Loucy (cell line): ENCODE measurements around the gene TBKBP1.

Experiments used
- H2AFZ ChIP-seq: fragments of 200-600 bp; sonication (generic); 2 replicates; pipeline ENCODE4 v1.6.0; 2016; ENCODE audit warnings: antibody characterized with exemption, mild to moderate bottlenecking, low read length, moderate library complexity
- H3F3A ChIP-seq: fragments of 200-600 bp; 2 replicates; pipeline ENCODE4 v1.6.0; 2016; ENCODE audit warnings: antibody characterized with exemption, low read depth, mild to moderate bottlenecking
- H3K27me3 ChIP-seq: fragments of 200-600 bp; sonication (generic); 2 replicates; pipeline ENCODE4 v1.6.1; 2014; ENCODE audit warnings: low read length, mild to moderate bottlenecking; ENCODE audit not compliant: insufficient read depth, poor library complexity, severe bottlenecking
- H3K36me3 ChIP-seq: fragments of 200-600 bp; sonication (generic); 2 replicates; pipeline ENCODE4 v1.6.1; 2016; ENCODE audit warnings: low read length; ENCODE audit not compliant: insufficient read depth
- H3K4me1 ChIP-seq: fragments of 200-600 bp; sonication (generic); 2 replicates; pipeline ENCODE4 v1.5.1; 2014; ENCODE audit warnings: low read length, mild to moderate bottlenecking; ENCODE audit not compliant: insufficient read depth, poor library complexity, severe bottlenecking
- H3K4me2 ChIP-seq: fragments of 200-600 bp; sonication (generic); 2 replicates; pipeline ENCODE4 v1.6.0; 2014; ENCODE audit warnings: antibody characterized with exemption, low read length, low read depth, mild to moderate bottlenecking; ENCODE audit not compliant: poor library complexity, severe bottlenecking
- H3K4me3 ChIP-seq: fragments of 200-600 bp; sonication (generic); 2 replicates; pipeline ENCODE4 v1.5.1; 2014; ENCODE audit warnings: low read length, mild to moderate bottlenecking, mixed read lengths; ENCODE audit not compliant: poor library complexity, severe bottlenecking
- H3K79me2 ChIP-seq: fragments of 200-600 bp; sonication (generic); 2 replicates; pipeline ENCODE4 v1.6.1; 2014; ENCODE audit warnings: low read length; ENCODE audit not compliant: insufficient read depth
- H3K9ac ChIP-seq: fragments of 200-600 bp; sonication (generic); 2 replicates; pipeline ENCODE4 v1.6.0; 2014; ENCODE audit warnings: mild to moderate bottlenecking, low read depth, low read length, moderate library complexity; ENCODE audit not compliant: poor library complexity, severe bottlenecking
- H3K9me2 ChIP-seq: fragments of 200-600 bp; sonication (generic); replicated peaks from 2 replicates; pipeline ENCODE4 v1.6.1; 2016; ENCODE audit warnings: low read depth, low read length, mixed read lengths
- H3K9me3 ChIP-seq: fragments of 200-600 bp; sonication (generic); 2 replicates; pipeline ENCODE4 v1.6.1; 2014; ENCODE audit warnings: mild to moderate bottlenecking, antibody characterized with exemption, low read length, low read depth; ENCODE audit not compliant: insufficient read depth
- H4K20me1 ChIP-seq: fragments of 200-600 bp; sonication (generic); 2 replicates; pipeline ENCODE4 v1.6.0; 2014; ENCODE audit warnings: antibody characterized with exemption, low read length, mild to moderate bottlenecking; ENCODE audit not compliant: insufficient read depth, poor library complexity, severe bottlenecking
- CTCF ChIP-seq: fragments of 200-600 bp; sonication (generic); conservative IDR thresholded peaks from 2 replicates; pipeline ENCODE4 v1.5.1; 2014; ENCODE audit warnings: mild to moderate bottlenecking, antibody characterized with exemption, low read length
- EZH2phosphoT487 ChIP-seq: fragments of 200-600 bp; IDR thresholded peaks from 2 replicates; pipeline ENCODE4 v1.6.1; 2018; ENCODE audit warnings: antibody characterized with exemption, mild to moderate bottlenecking, moderate library complexity, borderline replicate concordance

TBKBP1 gene

DNA sequence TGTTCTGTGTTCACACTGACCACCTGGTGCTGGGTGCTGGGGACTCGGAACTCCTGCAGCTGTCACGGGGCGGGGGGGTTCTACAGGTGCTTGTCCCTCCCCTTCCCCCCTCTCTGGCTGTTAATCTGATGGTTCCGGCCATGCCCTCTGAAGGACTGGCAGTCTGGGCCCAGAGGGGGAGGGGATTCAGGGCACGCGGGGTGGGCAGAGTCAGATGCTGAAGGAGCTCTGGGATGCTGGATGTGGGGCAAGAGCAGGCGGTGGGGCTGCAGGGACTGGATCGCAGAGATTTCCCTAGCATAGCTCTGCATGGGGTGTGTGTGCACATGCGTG lies 33.7 kb downstream of the TBKBP1 start:
- no peak overlapping the region for H3K4me3 ChIP-seq
- H3F3A ChIP-seq, result no peaks in the 10 kb centered on the region
- H3K9me3 ChIP-seq, result no peaks in the 10 kb centered on the region
- no peak overlapping the region for H2AFZ ChIP-seq
- H3K4me1 ChIP-seq, result peaks cover 22% of the 10 kb centered on the region
- H3K9me2 ChIP-seq, result no peaks in the 10 kb centered on the region
- H3K4me2 ChIP-seq, result no peak overlapping the region
- H3K36me3 ChIP-seq, result no peaks in the 10 kb centered on the region
- H3K27me3 ChIP-seq, result no peaks in the 10 kb centered on the region
- TF ChIP-seq CTCF (no peak), EZH2phosphoT487 (no peak)
- H4K20me1 ChIP-seq, result no peaks in the 10 kb centered on the region
- H3K79me2 ChIP-seq, result no peaks in the 10 kb centered on the region
- peak overlapping the region; percentile 35 for H3K9ac ChIP-seq

- Histone ChIP-seq H3K79me2 (no peaks in the 10 kb centered on the region), H3K9ac (no peak overlapping the region), H3K4me1 (peaks cover 24% of the 10 kb centered on the region), H3F3A (no peaks in the 10 kb centered on the region), H2AFZ (no peak overlapping the region), H3K9me3 (no peaks in the 10 kb centered on the region), H4K20me1 (no peaks in the 10 kb centered on the region), H3K36me3 (no peaks in the 10 kb centered on the region), H3K27me3 (no peaks in the 10 kb centered on the region), H3K4me3 (no peak overlapping the region), H3K9me2 (no peaks in the 10 kb centered on the region), H3K4me2 (no peak overlapping the region)
- TF ChIP-seq EZH2phosphoT487 (no peak), CTCF (no peak)
These were observed 34.4 kb downstream of the TBKBP1 start for GRCh38 chr17:47728214-47728877.

GRCh38 chr17:47729476-47729875 lies 35.5 kb downstream of the TBKBP1 start:
- Histone ChIP-seq H4K20me1 (no peaks in the 10 kb centered on the region), H3F3A (no peaks in the 10 kb centered on the region), H3K36me3 (no peaks in the 10 kb centered on the region), H3K4me2 (no peak overlapping the region), H3K79me2 (no peaks in the 10 kb centered on the region), H3K4me3 (no peak overlapping the region), H2AFZ (no peak overlapping the region), H3K4me1 (peaks cover 24% of the 10 kb centered on the region), H3K9ac (no peak overlapping the region), H3K27me3 (no peaks in the 10 kb centered on the region), H3K9me3 (no peaks in the 10 kb centered on the region), H3K9me2 (no peaks in the 10 kb centered on the region)
- TF ChIP-seq CTCF, result no peak
- no peak for TF ChIP-seq EZH2phosphoT487
